Measurements from ENCODE around the gene CASP6.

Gene CASP6

DNA sequence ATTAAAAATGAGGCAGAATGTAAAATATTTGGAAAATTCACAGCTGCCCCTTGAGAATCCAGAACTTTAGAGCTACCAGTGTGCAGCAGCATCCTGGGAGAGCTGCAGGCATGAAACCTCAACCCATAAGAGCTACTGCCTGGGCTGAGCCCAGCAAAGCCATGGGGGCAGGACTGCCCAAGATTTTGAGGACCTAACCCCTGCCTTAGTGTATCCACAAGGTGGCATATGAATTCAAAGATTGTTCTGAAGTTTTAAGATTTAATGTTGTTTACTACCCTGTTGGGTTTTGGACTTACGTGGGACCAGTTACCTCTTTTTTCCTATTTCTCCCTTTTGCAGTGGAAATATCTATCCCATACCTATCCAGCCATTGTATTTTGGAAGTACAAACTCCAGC lies 26.4 kb downstream of the CASP6 start:
- WGBS, result 100% methylated on average over 1 of the region's 1 CpG

DNA sequence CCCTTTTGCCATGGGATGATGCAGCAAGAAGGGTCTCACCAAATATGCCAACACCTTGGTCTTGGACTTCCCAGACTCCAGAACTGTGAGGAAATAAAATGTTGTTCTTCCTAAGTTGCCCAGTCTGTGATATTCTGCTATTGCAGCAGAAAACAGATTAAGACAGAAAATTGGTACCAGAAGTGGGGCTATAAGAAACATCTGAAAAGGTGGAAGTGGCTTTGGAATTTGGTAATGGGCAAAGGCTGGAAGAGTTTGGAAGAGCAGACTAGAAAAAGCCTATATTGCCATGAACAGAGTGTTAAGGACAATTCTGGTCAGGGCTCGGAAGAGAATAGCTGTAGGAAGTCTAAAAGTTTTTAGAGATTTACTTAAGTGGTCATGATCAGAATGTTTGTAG lies 27.4 kb downstream of the CASP6 start:
- no peaks in the 10 kb centered on the region for H3K4me1 ChIP-seq (ENCODE audit: control insufficient read depth, insufficient read depth, low read depth, low read length)
- H2AFZ ChIP-seq (ENCODE audit: low read depth, low read length), result no peak overlapping the region
- no peak overlapping the region for H3K4me2 ChIP-seq (ENCODE audit: low read length, poor library complexity, severe bottlenecking)
- H2BK5ac ChIP-seq (ENCODE audit: low read depth, low read length, poor library complexity, severe bottlenecking), result no peak overlapping the region
- H3K36me3 ChIP-seq (ENCODE audit: control insufficient read depth in 1 of 2, insufficient read depth in 2 of 2, low read depth in 1 of 2, low read length in 2 of 2), result peaks cover 4 to 5% of the 10 kb centered on the region in 2 experiments
- H3K9me3 ChIP-seq (ENCODE audit: control insufficient read depth, low read length), result peaks cover 4% of the 10 kb centered on the region
- no peak overlapping the region for H3K4ac ChIP-seq (ENCODE audit: low read depth in 1 of 2, low read length in 2 of 2)
- DNase-seq, result no peak
- H3K4me3 ChIP-seq (ENCODE audit: insufficient read depth in 1 of 2, low read depth in 1 of 2, low read length in 2 of 2), result no peak overlapping the region
- H4K91ac ChIP-seq (ENCODE audit: low read length), result no peak overlapping the region
- H3K14ac ChIP-seq (ENCODE audit: low read length in 2 of 2), result no peak overlapping the region
- no peak overlapping the region for H2BK120ac ChIP-seq (ENCODE audit: low read depth, low read length)
- no peak overlapping the region for H2BK12ac ChIP-seq (ENCODE audit: low read length in 2 of 2)
- H2BK15ac ChIP-seq (ENCODE audit: low read depth, poor library complexity, severe bottlenecking), result no peak overlapping the region
- no peak overlapping the region for H3K9ac ChIP-seq (ENCODE audit: low read length)
- no peaks in the 10 kb centered on the region for H3K27me3 ChIP-seq (ENCODE audit: control insufficient read depth in 1 of 2, insufficient read depth in 1 of 2, low read length in 2 of 2)
- H3K27ac ChIP-seq (ENCODE audit: low read length, poor library complexity, severe bottlenecking), result no peak overlapping the region
- H3K18ac ChIP-seq (ENCODE audit: low read depth in 1 of 2, low read length in 2 of 2), result no peak overlapping the region
- H3K79me1 ChIP-seq (replicated peaks; ENCODE audit: low read length, poor library complexity, severe bottlenecking), result peaks cover 3% of the 10 kb centered on the region
- H2AK5ac ChIP-seq (ENCODE audit: low read length, severe bottlenecking), result no peak overlapping the region
- WGBS, result 95% methylated on average over 1 of the region's 1 CpG
- H3K23ac ChIP-seq (ENCODE audit: low read length in 2 of 2), result no peak overlapping the region
- no peak overlapping the region for H4K8ac ChIP-seq (ENCODE audit: low read length)

More for the DNA sequence above, 26.4 kb downstream of the CASP6 start:
- H2BK5ac ChIP-seq (ENCODE audit: low read depth, low read length, poor library complexity, severe bottlenecking), result no peak overlapping the region
- H2BK12ac ChIP-seq (ENCODE audit: low read length in 2 of 2), result no peak overlapping the region
- H3K27ac ChIP-seq (ENCODE audit: low read length, poor library complexity, severe bottlenecking), result no peak overlapping the region
- H2BK15ac ChIP-seq (ENCODE audit: low read depth, poor library complexity, severe bottlenecking), result no peak overlapping the region
- H3K9me3 ChIP-seq (ENCODE audit: control insufficient read depth, low read length), result no peaks in the 10 kb centered on the region
- H3K79me1 ChIP-seq (replicated peaks; ENCODE audit: low read length, poor library complexity, severe bottlenecking), result peaks cover 3% of the 10 kb centered on the region
- no peaks in the 10 kb centered on the region for H3K4me1 ChIP-seq (ENCODE audit: control insufficient read depth, insufficient read depth, low read depth, low read length)
- H3K36me3 ChIP-seq (ENCODE audit: control insufficient read depth in 1 of 2, insufficient read depth in 2 of 2, low read depth in 1 of 2, low read length in 2 of 2), result peaks cover 4 to 5% of the 10 kb centered on the region in 2 experiments
- H2AK5ac ChIP-seq (ENCODE audit: low read length, severe bottlenecking), result no peak overlapping the region
- H2BK120ac ChIP-seq (ENCODE audit: low read depth, low read length), result no peak overlapping the region
- no peak overlapping the region for H3K23ac ChIP-seq (ENCODE audit: low read length in 2 of 2)
- no peak overlapping the region for H4K8ac ChIP-seq (ENCODE audit: low read length)
- DNase-seq, result no peak
- no peaks in the 10 kb centered on the region for H3K27me3 ChIP-seq (ENCODE audit: control insufficient read depth in 1 of 2, insufficient read depth in 1 of 2, low read length in 2 of 2)
- H3K4ac ChIP-seq (ENCODE audit: low read depth in 1 of 2, low read length in 2 of 2), result no peak overlapping the region
- H3K4me2 ChIP-seq (ENCODE audit: low read length, poor library complexity, severe bottlenecking), result no peak overlapping the region
- no peak overlapping the region for H3K18ac ChIP-seq (ENCODE audit: low read depth in 1 of 2, low read length in 2 of 2)
- H2AFZ ChIP-seq (ENCODE audit: low read depth, low read length), result no peak overlapping the region
- no peak overlapping the region for H3K14ac ChIP-seq (ENCODE audit: low read length in 2 of 2)
- H3K9ac ChIP-seq (ENCODE audit: low read length), result no peak overlapping the region
- H4K91ac ChIP-seq (ENCODE audit: low read length), result no peak overlapping the region
- no peak overlapping the region for H3K4me3 ChIP-seq (ENCODE audit: insufficient read depth in 1 of 2, low read depth in 1 of 2, low read length in 2 of 2)

DNA sequence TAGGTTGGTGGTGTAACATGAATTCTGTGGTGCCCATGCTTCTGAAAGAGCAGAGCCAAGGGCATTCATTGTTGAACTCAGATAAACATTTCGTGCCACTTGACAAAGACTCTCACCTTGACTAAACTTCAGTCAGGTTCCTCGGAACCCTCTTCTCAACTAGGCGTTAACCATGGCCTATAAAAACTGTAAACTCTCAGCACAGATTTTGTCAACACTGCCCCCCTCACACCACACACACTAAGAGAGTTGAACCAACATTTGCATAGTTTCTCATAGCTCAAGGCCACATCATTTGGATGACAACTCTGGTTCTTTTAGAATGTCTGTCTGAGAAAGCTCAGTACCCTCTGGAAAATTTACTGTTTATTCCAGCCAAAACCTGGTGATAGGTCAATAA lies 28.1 kb downstream of the CASP6 start:
- Histone ChIP-seq H3K14ac (ENCODE audit: low read length in 2 of 2) (no peak overlapping the region), H3K18ac (ENCODE audit: low read depth in 1 of 2, low read length in 2 of 2) (no peak overlapping the region), H3K4me2 (ENCODE audit: low read length, poor library complexity, severe bottlenecking) (no peak overlapping the region), H3K4me1 (ENCODE audit: control insufficient read depth, insufficient read depth, low read depth, low read length) (no peaks in the 10 kb centered on the region), H3K9me3 (ENCODE audit: control insufficient read depth, low read length) (peaks cover 4% of the 10 kb centered on the region), H3K36me3 (ENCODE audit: control insufficient read depth in 1 of 2, insufficient read depth in 2 of 2, low read depth in 1 of 2, low read length in 2 of 2) (peaks cover 4 to 5% of the 10 kb centered on the region in 2 experiments), H2BK120ac (ENCODE audit: low read depth, low read length) (no peak overlapping the region), H3K27ac (ENCODE audit: low read length, poor library complexity, severe bottlenecking) (no peak overlapping the region), H3K4ac (ENCODE audit: low read depth in 1 of 2, low read length in 2 of 2) (no peak overlapping the region), H3K79me1 (replicated peaks; ENCODE audit: low read length, poor library complexity, severe bottlenecking) (peaks cover 3% of the 10 kb centered on the region), H4K91ac (ENCODE audit: low read length) (no peak overlapping the region), H2AK5ac (ENCODE audit: low read length, severe bottlenecking) (no peak overlapping the region), H3K4me3 (ENCODE audit: insufficient read depth in 1 of 2, low read depth in 1 of 2, low read length in 2 of 2) (no peak overlapping the region), H3K27me3 (ENCODE audit: control insufficient read depth in 1 of 2, insufficient read depth in 1 of 2, low read length in 2 of 2) (no peaks in the 10 kb centered on the region), H3K23ac (ENCODE audit: low read length in 2 of 2) (no peak overlapping the region), H4K8ac (ENCODE audit: low read length) (no peak overlapping the region), H2BK5ac (ENCODE audit: low read depth, low read length, poor library complexity, severe bottlenecking) (no peak overlapping the region), H2BK12ac (ENCODE audit: low read length in 2 of 2) (no peak overlapping the region), H2BK15ac (ENCODE audit: low read depth, poor library complexity, severe bottlenecking) (no peak overlapping the region), H3K9ac (ENCODE audit: low read length) (no peak overlapping the region), H2AFZ (ENCODE audit: low read depth, low read length) (no peak overlapping the region)
- WGBS, result 98% methylated on average over 3 of the region's 3 CpGs
- no peak for DNase-seq

DNA sequence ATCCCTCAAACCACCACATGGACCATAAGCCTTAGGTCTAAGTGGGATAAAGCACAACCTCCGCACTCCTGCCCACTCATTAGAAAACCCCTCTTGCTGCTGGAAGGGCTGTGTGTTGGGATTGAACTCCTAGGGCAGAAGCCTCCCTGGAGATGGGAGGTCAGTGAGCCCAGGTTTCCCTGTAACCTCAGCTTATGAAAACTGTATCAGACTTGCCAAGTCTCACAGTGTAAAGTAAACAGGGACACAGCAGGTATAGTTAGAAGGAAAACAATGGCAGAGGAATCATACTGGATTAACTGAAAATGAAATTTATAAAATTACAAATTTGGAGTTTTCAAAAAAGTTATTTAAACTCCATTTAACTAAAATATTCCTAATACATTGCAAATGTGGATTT lies 29.9 kb downstream of the CASP6 start:
- no peak overlapping the region for H2AK5ac ChIP-seq (ENCODE audit: low read length, severe bottlenecking)
- peaks cover 4% of the 10 kb centered on the region for H3K9me3 ChIP-seq (ENCODE audit: control insufficient read depth, low read length)
- H3K27me3 ChIP-seq (ENCODE audit: control insufficient read depth in 1 of 2, insufficient read depth in 1 of 2, low read length in 2 of 2), result no peaks in the 10 kb centered on the region
- H3K4me3 ChIP-seq (ENCODE audit: insufficient read depth in 1 of 2, low read depth in 1 of 2, low read length in 2 of 2), result no peak overlapping the region
- no peak overlapping the region for H2BK12ac ChIP-seq (ENCODE audit: low read length in 2 of 2)
- no peak overlapping the region for H2BK5ac ChIP-seq (ENCODE audit: low read depth, low read length, poor library complexity, severe bottlenecking)
- peaks cover 3% of the 10 kb centered on the region for H3K79me1 ChIP-seq (replicated peaks; ENCODE audit: low read length, poor library complexity, severe bottlenecking)
- no peak overlapping the region for H3K4me2 ChIP-seq (ENCODE audit: low read length, poor library complexity, severe bottlenecking)
- H3K27ac ChIP-seq (ENCODE audit: low read length, poor library complexity, severe bottlenecking), result no peak overlapping the region
- no peak overlapping the region for H3K9ac ChIP-seq (ENCODE audit: low read length)
- H3K4ac ChIP-seq (ENCODE audit: low read depth in 1 of 2, low read length in 2 of 2), result no peak overlapping the region
- no peak overlapping the region for H2BK15ac ChIP-seq (ENCODE audit: low read depth, poor library complexity, severe bottlenecking)
- H2BK120ac ChIP-seq (ENCODE audit: low read depth, low read length), result no peak overlapping the region
- no peak overlapping the region for H2AFZ ChIP-seq (ENCODE audit: low read depth, low read length)
- WGBS, result no CpG with 5 or more reads among the region's 1 CpG
- no peak overlapping the region for H3K14ac ChIP-seq (ENCODE audit: low read length in 2 of 2)
- no peak overlapping the region for H3K18ac ChIP-seq (ENCODE audit: low read depth in 1 of 2, low read length in 2 of 2)
- no peaks in the 10 kb centered on the region for H3K4me1 ChIP-seq (ENCODE audit: control insufficient read depth, insufficient read depth, low read depth, low read length)
- no peak overlapping the region for H4K8ac ChIP-seq (ENCODE audit: low read length)
- H3K36me3 ChIP-seq (ENCODE audit: control insufficient read depth in 1 of 2, insufficient read depth in 2 of 2, low read depth in 1 of 2, low read length in 2 of 2), result peaks cover under 1 to 4% of the 10 kb centered on the region in 2 experiments
- no peak overlapping the region for H4K91ac ChIP-seq (ENCODE audit: low read length)
- no peak for DNase-seq
- no peak overlapping the region for H3K23ac ChIP-seq (ENCODE audit: low read length in 2 of 2)

All from mesenchymal stem cell (in vitro differentiated cells and primary cell).